K562 (cell line): ENCODE data around the gene ORMDL1. TPM values are rescaled to one million over a fixed set of nuclear protein-coding genes. Genes with fewer than 3 reads are reported as not detected.

Experiments used
- ATAC-seq: fragments of 200-7000 bp; cut with Tn5 transposase; 3 replicates; pipeline ENCODE4 v1.9.1; 2020; ENCODE audit warnings: moderate library complexity
- BruUV-seq: library from RNA; stranded (reverse); fragments of 400-500 nt; replicated peaks from 2 replicates; lab custom pipeline; 2021; lab: Mats Ljungman, UMichigan
- CTCF ChIA-PET: fragments of 300-600 bp; formaldehyde crosslinking; extraction: SDS; loops from one replicate; lab custom pipeline; 2021; ENCODE audit warnings: low intra/inter-chr PET ratio; lab: Yijun Ruan, JAX
- POLR2A ChIA-PET: fragments of 300-600, 350-650 bp; sonication (Branson Sonifier 250); formaldehyde crosslinking; extraction: SDS; loops from one replicate; lab custom pipeline; 2021; ENCODE audit warnings: antibody characterized with exemption, inconsistent platforms; lab: Yijun Ruan, JAX
- DNase-seq, 4 experiments: peaks; one replicate each; pipeline versions ENCODE4 v3.0.0 to v3.0.0-alpha.2; 2011 to 2018; ENCODE audit warnings: low spot score in 3 of 4, mixed read lengths in 3 of 4; ENCODE audit errors: extremely low read depth in 1 of 4
- FAIRE-seq: peaks from 2 replicates; lab custom pipeline; 2011; peaks lifted over from hg19 to GRCh38; lab: Jason Lieb, UNC
- H2AFZ ChIP-seq: 2 replicates; pipeline ENCODE4 v1.6.0; 2011; ENCODE audit warnings: low read depth, low read length, control low read depth, inconsistent platforms
- H3K27ac ChIP-seq: fragments of 200-600 bp; 3 replicates; pipeline ENCODE4 v1.8.0; 2011; ENCODE audit warnings: low read depth, mild to moderate bottlenecking, control low read depth, inconsistent platforms, low read length, moderate library complexity, mixed read lengths; ENCODE audit errors: extremely low read depth
- H3K27me3 ChIP-seq, 2 experiments: fragments of 300-600 bp in 1 of 2; 2 replicates in 1 of 2; 3 replicates in 1 of 2; pipeline versions ENCODE4 v1.6.0 to v1.8.0; 2011; ENCODE audit warnings: inconsistent platforms in 2 of 2, low read length in 2 of 2, mild to moderate bottlenecking in 1 of 2, mixed read lengths in 1 of 2, moderate library complexity in 1 of 2; ENCODE audit not compliant: control insufficient read depth in 2 of 2, insufficient read depth in 2 of 2
- H3K36me3 ChIP-seq: fragments of 300-600 bp; 3 replicates; pipeline ENCODE4 v1.8.0; 2011; ENCODE audit warnings: mild to moderate bottlenecking, low read length, inconsistent platforms; ENCODE audit not compliant: control insufficient read depth, insufficient read depth
- H3K4me1 ChIP-seq, 2 experiments: fragments of 200-600 bp in 1 of 2; replicated peaks in 1 of 2; 2 replicates in 1 of 2; 3 replicates in 1 of 2; pipeline versions ENCODE4 v1.5.1 to v1.8.0; 2011; ENCODE audit warnings: inconsistent platforms in 2 of 2, low read length in 2 of 2, mild to moderate bottlenecking in 1 of 2, mixed read lengths in 1 of 2, moderate library complexity in 1 of 2; ENCODE audit not compliant: control insufficient read depth in 2 of 2, insufficient read depth in 2 of 2
- H3K4me2 ChIP-seq: 2 replicates; pipeline ENCODE4 v1.6.1; 2011; ENCODE audit warnings: low read length, control low read depth, inconsistent platforms, mixed read lengths; ENCODE audit not compliant: insufficient read depth
- H3K4me3 ChIP-seq: fragments of 200-600 bp; sonication (generic), shearing (Covaris generic); 2 replicates; pipeline ENCODE4 v1.5.1; 2016; ENCODE audit warnings: control low read depth, inconsistent platforms
- H3K79me2 ChIP-seq: fragments of 200-600 bp; 3 replicates; pipeline ENCODE4 v1.8.0; 2011; ENCODE audit warnings: low read length, inconsistent platforms; ENCODE audit not compliant: control insufficient read depth, insufficient read depth
- H3K9ac ChIP-seq, 2 experiments: 2 replicates each; pipeline versions ENCODE4 v1.6.0 to v1.6.1; 2011; ENCODE audit warnings: low read depth in 2 of 2, low read length in 2 of 2, control low read depth in 1 of 2, inconsistent platforms in 1 of 2, mild to moderate bottlenecking in 1 of 2, mixed read lengths in 1 of 2; ENCODE audit not compliant: insufficient read depth in 1 of 2
- H3K9me1 ChIP-seq: one replicate; pipeline ENCODE4 v1.6.0; 2011; ENCODE audit warnings: inconsistent platforms, mild to moderate bottlenecking, low read length, moderate library complexity; ENCODE audit not compliant: control insufficient read depth, insufficient read depth
- H3K9me3 ChIP-seq: replicated peaks from 2 replicates; pipeline ENCODE4 v1.5.1; 2011; ENCODE audit warnings: low read depth, low read length, inconsistent platforms; ENCODE audit not compliant: control insufficient read depth, insufficient read depth
- H4K20me1 ChIP-seq: replicated peaks from 2 replicates; pipeline ENCODE4 v1.6.1; 2011; ENCODE audit warnings: low read length, inconsistent platforms, mixed read lengths; ENCODE audit not compliant: control insufficient read depth, insufficient read depth
- ARHGAP35 ChIP-seq: fragments of 450-650 bp; IDR thresholded peaks from 2 replicates; pipeline ENCODE4 v1.6.1; 2018; ENCODE audit not compliant: partially characterized antibody
- ATF4 ChIP-seq: fragments of 450-650 bp; formaldehyde crosslinking; IDR thresholded peaks from 2 replicates; pipeline ENCODE4 v1.4.0; 2022; ENCODE audit warnings: mild to moderate bottlenecking, moderate library complexity
- CAMTA2 ChIP-seq: fragments of 250-450 bp; sonication (Bioruptor Pico); conservative IDR thresholded peaks from 2 replicates; pipeline ENCODE4 v1.5.1; 2022
- CC2D1A ChIP-seq: fragments of 450-650 bp; IDR thresholded peaks from 2 replicates; pipeline ENCODE4 v1.6.1; 2017; ENCODE audit warnings: mild to moderate bottlenecking
- CREB3L1 ChIP-seq: fragments of 450-650 bp; IDR thresholded peaks from 2 replicates; pipeline ENCODE4 v1.6.1; 2014; ENCODE audit warnings: low read depth, mild to moderate bottlenecking, moderate library complexity, borderline replicate concordance
- CTCF ChIP-seq, 3 experiments: IDR thresholded peaks in 2 of 3; conservative IDR thresholded peaks in 1 of 3; 2 replicates each; pipeline ENCODE4 v1.5.1; 2011 to 2012; ENCODE audit warnings: low read length in 3 of 3, mild to moderate bottlenecking in 3 of 3, control low read depth in 2 of 3, improper control_type of control experiment in 1 of 3, inconsistent platforms in 1 of 3, low read depth in 1 of 3, mixed read lengths in 1 of 3, moderate library complexity in 1 of 3; ENCODE audit not compliant: insufficient read depth in 2 of 3
- EP300 ChIP-seq: IDR thresholded peaks from 2 replicates; pipeline ENCODE4 v1.6.1; 2012; ENCODE audit warnings: low read length, improper control_type of control experiment
- GABPA ChIP-seq: fragments of 200-800 bp; sonication (Bioruptor generic); conservative IDR thresholded peaks from 2 replicates; pipeline ENCODE4 v1.6.1; 2016; ENCODE audit warnings: low read depth, missing genetic modification characterization, missing compliant biosample characterization
- JUNB ChIP-seq: fragments of 450-650 bp; formaldehyde crosslinking; conservative IDR thresholded peaks from 2 replicates; pipeline ENCODE4 v1.4.0; 2020; ENCODE audit warnings: mild to moderate bottlenecking
- JUND ChIP-seq, 2 experiments: IDR thresholded peaks; 2 replicates in 1 of 2; 3 replicates in 1 of 2; pipeline ENCODE4 v1.6.1; 2011; ENCODE audit warnings: borderline replicate concordance in 2 of 2, low read depth in 2 of 2, low read length in 2 of 2, improper control_type of control experiment in 1 of 2, missing biosample characterization in 1 of 2, missing genetic modification characterization in 1 of 2, missing genetic modification reagents in 1 of 2
- NFYB ChIP-seq: IDR thresholded peaks from 2 replicates; pipeline ENCODE4 v1.6.1; 2011; ENCODE audit warnings: mild to moderate bottlenecking, moderate library complexity; ENCODE audit not compliant: insufficient read length; ENCODE audit errors: extremely low read depth
- PCBP1 ChIP-seq: fragments of 200-400 bp; formaldehyde crosslinking; IDR thresholded peaks from 2 replicates; pipeline ENCODE4 v1.6.1; 2018; ENCODE audit warnings: mild to moderate bottlenecking, low read depth, low read length; ENCODE audit not compliant: poor library complexity, severe bottlenecking
- RBM14 ChIP-seq: fragments of 200-400 bp; formaldehyde crosslinking; IDR thresholded peaks from 2 replicates; pipeline ENCODE4 v1.6.1; 2018; ENCODE audit warnings: low read depth, mild to moderate bottlenecking, low read length, moderate library complexity, borderline replicate concordance; ENCODE audit not compliant: insufficient read depth
- SNRNP70 ChIP-seq: fragments of 200-400 bp; formaldehyde crosslinking; optimal IDR thresholded peaks from 2 replicates; pipeline ENCODE3; 2017; ENCODE audit warnings: low read depth, low read length
- XRCC5 ChIP-seq: fragments of 200-400 bp; formaldehyde crosslinking; IDR thresholded peaks from 2 replicates; pipeline ENCODE4 v1.6.1; 2017; ENCODE audit warnings: low read depth, mild to moderate bottlenecking, low read length
- ZNF184 ChIP-seq: sonication (generic); formaldehyde crosslinking; IDR thresholded peaks from 2 replicates; pipeline ENCODE4 v1.5.0; 2020; ENCODE audit warnings: missing genetic modification reagents
- WGBS: fragments of 100-300 bp; shearing (Covaris generic); methylation state at CpG from one replicate; pipeline ENCODE4 v1.1.6; 2016; ENCODE audit warnings: low coverage, mixed read lengths; ENCODE audit not compliant: insufficient coverage; ENCODE audit errors: missing lambda C conversion rate; 5-methylcytosine and 5-hydroxymethylcytosine counted together
- in situ Hi-C: fragments of 300-500 bp; cut with MboI; formaldehyde crosslinking; loops from 4 replicates; pipeline ENCODE4 v1.15.0; 2018; ENCODE audit warnings: inconsistent platforms, mixed read lengths
- intact Hi-C: fragments of 100-400 bp; cut with micrococcal nuclease; formaldehyde crosslinking; loops from 2 replicates; pipeline ENCODE4 v1.14.2; 2022
- polyA plus RNA-seq, 8 experiments: library from polyadenylated mRNA; depleted of rRNA in 4 of 8; stranded (reverse) in 5 of 8; unstranded in 3 of 8; fragments of >200 nt; fragmentation: Nextera tagmentation in 2 of 8; fragmentation: Illumina TruSeq in 1 of 8; extraction: Ambion mirVana in 2 of 8; extraction: Trizol in 1 of 8; gene quantifications; 2 replicates each; pipeline versions ENCODE4 v1.2.1 to v1.2.3, GENCODE V29; 2011 to 2014; ENCODE audit warnings: inconsistent platforms in 1 of 8, missing spikeins in 1 of 8
- total RNA-seq, 7 experiments: library from RNA; depleted of rRNA in 6 of 7; stranded (reverse); fragments of >200 nt in 6 of 7; fragmentation: Illumina TruSeq in 2 of 7; extraction: Trizol in 2 of 7; gene quantifications; 2 replicates each; pipeline versions ENCODE4 v1.2.1 to v1.2.3, GENCODE V29; 2011 to 2021; ENCODE audit warnings: low replicate concordance in 1 of 7

Gene ORMDL1
- total and polyA plus RNA-seq, 9 of the 15 experiments (the other 6 are each of a cell fraction or from before 2014, with no cell fraction given) = 35.1 to 74.2 (median 50.0) TPM

GRCh38 chr2:189798312-189799029 is 14.3 kb upstream of the ORMDL1 start (continued):
- peak; percentile 8 to 45 (median 26); a peak in 3 of 6 replicates for TF ChIP-seq CTCF (IDR thresholded peaks at IDR 0.05 in 2 of 3, conservative IDR thresholded peaks at IDR 0.05 in 1 of 3; ENCODE audit: insufficient read depth in 2 of 3, low read depth in 1 of 3, low read length in 3 of 3)
- no peak for TF ChIP-seq SNRNP70
- TF ChIP-seq CREB3L1 = no peak
- TF ChIP-seq, all 486 proteins: peak for 2

GRCh38 chr2:189797902-189798301 is 13.8 kb upstream of the ORMDL1 start:
- BruUV-seq = no TSS peak
- H3K4me2 ChIP-seq = no peak overlapping the region
- no peaks in the 10 kb centered on the region for H4K20me1 ChIP-seq
- no peak overlapping the region for H3K4me3 ChIP-seq
- H3K9me3 ChIP-seq = no peaks in the 10 kb centered on the region
- CTCF ChIA-PET = interaction anchor here (0.7 to 1.3 kb wide), 4 partner anchors 272 to 1006 kb away, joined by 4 to 9 read pairs (median 4); a partner anchor contains a TSS
- no peak for DNase-seq
- no peaks in the 10 kb centered on the region; the same call in 2 of the 3 replicates for H3K79me2 ChIP-seq
- POLR2A ChIA-PET = no interaction called here
- no peak overlapping the region for H3K9ac ChIP-seq
- WGBS = 85% methylated on average over 6 of the region's 6 CpGs
- peaks cover 68% of the 10 kb centered on the region for H3K36me3 ChIP-seq
- intact Hi-C loops (loop anchor here (5.0 kb wide), 1 partner anchor 269 kb away; no protein-coding TSS in a partner anchor), in situ Hi-C loops (no loop called here)
- H2AFZ ChIP-seq = no peak overlapping the region
- no peak overlapping the region for H3K27ac ChIP-seq
- no peaks in the 10 kb centered on the region for H3K27me3 ChIP-seq
- H3K4me1 ChIP-seq = no peaks in the 10 kb centered on the region
- ATAC-seq = no peak
- no peak for FAIRE-seq
- H3K9me1 ChIP-seq = no peaks in the 10 kb centered on the region
- TF ChIP-seq GABPA (tag) (no peak), CC2D1A (no peak), ATF4 (CRISPR knock-in tag) (no peak), JUNB (CRISPR knock-in tag) (no peak), ZNF184 (CRISPR knock-in tag) (no peak), RBM14 (no peak), PCBP1 (no peak), EP300 (no peak), JUND (IDR thresholded peaks at IDR 0.05; ENCODE audit: borderline replicate concordance, low read depth, low read length) (no peak), JUND (tag; IDR thresholded peaks at IDR 0.05; ENCODE audit: borderline replicate concordance, low read depth, low read length) (no peak), NFYB (no peak), CAMTA2 (no peak), ARHGAP35 (no peak), XRCC5 (no peak)
